ENCODE measurements around the gene ERICH6. TPM values are rescaled to one million over a fixed set of nuclear protein-coding genes. Genes with fewer than 3 reads are reported as not detected.

The ERICH6 gene
- polyA plus RNA-seq, 3 donors from 2014 or later = 0.94 TPM; not detected in 2

DNA sequence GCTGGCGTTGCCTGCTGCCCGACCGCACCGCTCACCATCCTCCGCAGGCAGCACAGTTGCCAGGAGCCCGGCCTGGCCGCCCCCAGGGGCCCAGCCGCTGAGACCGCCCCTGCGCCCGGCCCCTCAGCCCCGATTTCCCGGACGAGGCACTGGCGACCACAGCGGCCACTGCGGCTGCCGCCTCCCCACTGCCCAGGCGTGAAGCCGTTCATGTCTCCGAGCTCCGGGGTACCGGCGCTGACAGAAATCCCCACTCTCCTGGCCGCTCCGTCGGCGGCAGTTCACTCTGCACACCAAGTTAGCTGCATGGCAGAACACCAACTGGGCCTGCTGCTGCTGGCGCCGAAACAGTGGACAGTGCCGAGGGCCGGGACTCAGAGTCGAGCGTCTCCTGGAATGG, 92.1 kb downstream of the ERICH6 start:
- no peak for DNase-seq
- Mint-ChIP-seq H3K27me3 (ENCODE audit: low read depth in 3 of 3) (peaks cover 0 to 2% (median 0%) of the 10 kb centered on the region in 3 donors), H3K4me3 (no peak overlapping the region), H3K36me3 (peaks cover 3 to 18% (median 12%) of the 10 kb centered on the region in 3 donors), H3K9me3 (no peaks in the 10 kb centered on the region), H3K27ac (no peak overlapping the region), H3K4me1 (peaks cover 72 to 80% of the 10 kb centered on the region in 2 donors)

DNA sequence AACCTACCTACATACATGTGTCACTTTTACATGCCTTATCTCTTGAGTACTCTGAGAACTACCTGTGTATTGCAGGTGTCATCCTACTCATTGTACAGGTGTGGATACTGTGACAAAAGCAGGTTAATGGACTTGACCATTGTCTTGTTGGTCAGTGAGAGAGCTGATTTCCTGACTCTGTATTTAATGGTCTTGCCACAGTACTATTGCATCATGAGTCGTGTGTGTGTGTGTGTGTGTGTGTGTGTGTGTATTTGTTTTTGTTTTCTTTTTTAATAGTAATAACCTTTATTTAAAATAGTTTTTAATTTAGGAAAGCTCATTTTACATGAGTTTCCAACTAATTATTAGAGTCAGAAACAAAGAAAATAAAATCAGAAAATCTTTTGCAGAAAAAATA, 92.9 kb downstream of the ERICH6 start:
- peak overlapping the region in 4 of 6 donors; percentile 3 to 67 (median 24) for H3K27ac Mint-ChIP-seq
- H3K4me1 Mint-ChIP-seq = peaks cover 78 to 85% of the 10 kb centered on the region in 2 donors
- H3K4me3 Mint-ChIP-seq = peak overlapping the region in 2 of 5 donors; percentile 43 to 68
- DNase-seq = no peak
- peaks cover 3 to 16% (median 13%) of the 10 kb centered on the region in 3 donors for H3K36me3 Mint-ChIP-seq
- peaks cover 0 to 2% (median 2%) of the 10 kb centered on the region in 3 donors for H3K27me3 Mint-ChIP-seq (ENCODE audit: low read depth in 3 of 3)
- H3K9me3 Mint-ChIP-seq = no peaks in the 10 kb centered on the region

DNA sequence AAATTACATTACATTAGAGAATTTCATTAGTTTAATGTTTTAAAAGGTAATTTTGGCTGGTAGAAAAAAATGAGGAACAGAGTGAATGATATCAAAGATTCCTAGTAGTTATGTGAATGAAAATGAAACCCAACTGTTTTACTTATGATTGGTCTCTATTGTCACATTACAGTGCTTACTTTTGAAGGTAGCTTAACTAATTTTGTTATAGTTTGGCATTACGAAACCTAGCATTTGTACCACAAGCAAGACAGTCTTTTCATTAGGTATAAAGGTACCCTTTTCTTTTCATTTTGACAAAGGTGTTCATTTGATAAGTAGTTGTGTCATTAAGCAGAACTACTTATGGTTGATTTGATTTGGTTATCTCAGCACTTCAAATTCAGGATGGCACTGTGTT, 93.7 kb downstream of the ERICH6 start:
- Mint-ChIP-seq H3K27me3 (ENCODE audit: low read depth in 3 of 3) (peaks cover 0 to 2% (median 2%) of the 10 kb centered on the region in 3 donors), H3K9me3 (no peaks in the 10 kb centered on the region), H3K36me3 (peaks cover 3 to 17% (median 16%) of the 10 kb centered on the region in 3 donors), H3K27ac (peak overlapping the region in 4 of 6 donors; percentile 1 to 69 (median 16)), H3K4me1 (peaks cover 83 to 93% of the 10 kb centered on the region in 2 donors), H3K4me3 (peak overlapping the region in 4 of 5 donors; percentile 43 to 68 (median 49))
- DNase-seq = no peak

Other genes starting within 250 kb of the ERICH6 start
- gene SERP1, start 157.4 kb downstream of the ERICH6 start, polyA plus RNA-seq = 100 to 1,000 TPM; 142 to 187 (median 165) TPM
- gene EIF2A, start 157.1 kb downstream of the ERICH6 start, polyA plus RNA-seq = 10 to 100 TPM; 31.3 to 39.4 (median 35.8) TPM
- 100 to 1,000 TPM; 421 to 768 (median 558) TPM for gene SELENOT, start 100.6 kb downstream of the ERICH6 start, polyA plus RNA-seq
- 10 to 100 TPM; 22.7 to 29.1 (median 25.5) TPM for gene SIAH2, start 59.2 kb upstream of the ERICH6 start, polyA plus RNA-seq
- not detected for gene MINDY4B, start 201.5 kb upstream of the ERICH6 start, polyA plus RNA-seq

Data from immature natural killer cell (primary cell).